GM18870 (cell line): ENCODE results near the gene PES1.
A peak's percentile ranks its signal among the peaks of the same experiment; 100 is the strongest.
"Not testable (repeated sequence)": the region's sequence is repeated elsewhere in the genome, so short reads cannot be mapped to it uniquely, and the experiment has no call there.

Experiments
- ATAC-seq: cut with Tn5 transposase; IDR thresholded peaks from one replicate; pipeline ENCODE4 v1.9.1; 2021; ENCODE audit warnings: moderate library complexity; ENCODE audit not compliant: unreplicated experiment

Gene PES1

GRCh38 chr22:30609260-30610185 is 17.8 kb upstream of the PES1 start:
- peak; percentile 48 for ATAC-seq

GRCh38 chr22:30607939-30608338 is 16.2 kb upstream of the PES1 start:
- no peak for ATAC-seq

GRCh38 chr22:30607300-30607930 is 15.7 kb upstream of the PES1 start:
- ATAC-seq: no peak

GRCh38 chr22:30606455-30607299 is 15.0 kb upstream of the PES1 start, which contains the start of gene TCN2:
Gene TCN2 (plus strand): TSS chr22:30607174. CDS start chr22:30607332, 158 bp downstream.
- ATAC-seq: no peak

- ATAC-seq: no peak
Observed at GRCh38 chr22:30605449-30606110, 13.9 kb upstream of the PES1 start.

GRCh38 chr22:30604723-30605122 is 13.0 kb upstream of the PES1 start:
- no peak for ATAC-seq

- no peak for ATAC-seq
Observed at GRCh38 chr22:30603801-30604200, 12.1 kb upstream of the PES1 start.

GRCh38 chr22:30602049-30602448 is 10.3 kb upstream of the PES1 start:
- no peak for ATAC-seq

- no peak for ATAC-seq
Observed at GRCh38 chr22:30601464-30601863, 9.8 kb upstream of the PES1 start.

- no peak for ATAC-seq
Observed at GRCh38 chr22:30600921-30601320, 9.2 kb upstream of the PES1 start.

GRCh38 chr22:30598986-30599385 is 7.3 kb upstream of the PES1 start:
- ATAC-seq: no peak

GRCh38 chr22:30596886-30597285 is 5.2 kb upstream of the PES1 start:
- no peak for ATAC-seq

- ATAC-seq: no peak
Observed at GRCh38 chr22:30596199-30596598, 4.5 kb upstream of the PES1 start.

GRCh38 chr22:30592360-30592713 is 627 bp upstream of the PES1 start:
- not testable (repeated sequence) for ATAC-seq

- no peak for ATAC-seq
Observed at GRCh38 chr22:30591191-30591587, 521 bp downstream of the PES1 start.

GRCh38 chr22:30586414-30586813 is 5.3 kb downstream of the PES1 start:
- no peak for ATAC-seq

GRCh38 chr22:30584441-30584840 is 7.3 kb downstream of the PES1 start:
- no peak for ATAC-seq

- no peak for ATAC-seq
Observed at GRCh38 chr22:30582788-30583545, 8.7 kb downstream of the PES1 start.

GRCh38 chr22:30582051-30582450 is 9.7 kb downstream of the PES1 start:
- ATAC-seq: no peak

- no peak for ATAC-seq
Observed at GRCh38 chr22:30580896-30581295, 10.8 kb downstream of the PES1 start.
